CD4-positive, CD25-positive, alpha-beta regulatory T cell (primary cell): ENCODE measurements around the gene C16orf87. TPM values are rescaled to one million over a fixed set of nuclear protein-coding genes. Genes with fewer than 3 reads are reported as not detected.

Experiments
- ATAC-seq, 2 donors: fragments of 150-1000 bp; cut with Tn5 transposase; one replicate each; pipeline ENCODE4 v1.10.0; 2021; ENCODE audit warnings: low read depth in 2 of 2, moderate number of reproducible peaks in 2 of 2, moderate library complexity in 1 of 2
- DNase-seq, 3 donors: peaks; one replicate each; pipeline versions ENCODE4 v3.0.0 to v3.0.0-alpha.2; 2012 to 2022; ENCODE audit warnings: mixed read lengths in 1 of 3
- H3K27ac ChIP-seq: one replicate; pipeline ENCODE4 v1.7.0; 2013; ENCODE audit warnings: mild to moderate bottlenecking, low read length; ENCODE audit not compliant: insufficient read depth, poor library complexity, severe bottlenecking
- H3K27me3 ChIP-seq: one replicate; pipeline ENCODE4 v1.7.0; 2013; ENCODE audit warnings: low read length; ENCODE audit not compliant: control insufficient read depth, insufficient read depth
- H3K36me3 ChIP-seq: one replicate; pipeline ENCODE4 v1.7.0; 2013; ENCODE audit warnings: mild to moderate bottlenecking, low read length, moderate library complexity; ENCODE audit not compliant: control insufficient read depth, insufficient read depth
- H3K4me1 ChIP-seq: 2 replicates; pipeline ENCODE4 v1.7.0; 2013; ENCODE audit warnings: mild to moderate bottlenecking, low read length; ENCODE audit not compliant: insufficient read depth, control insufficient read depth, poor library complexity, severe bottlenecking
- H3K4me3 ChIP-seq: one replicate; pipeline ENCODE4 v1.7.0; 2013; ENCODE audit warnings: low read depth, mild to moderate bottlenecking, low read length, moderate library complexity
- H3K9me3 ChIP-seq, 2 experiments: 1 replicate in 1 of 2; 2 replicates in 1 of 2; pipeline ENCODE4 v1.7.0; 2013; ENCODE audit warnings: low read length in 2 of 2, mild to moderate bottlenecking in 1 of 2, moderate library complexity in 1 of 2; ENCODE audit not compliant: control insufficient read depth in 2 of 2
- H3K27ac Mint-ChIP-seq, 3 donors: one replicate each; pipeline ENCODE4 v1.8.0; 2020 to 2022; ENCODE audit warnings: mild to moderate bottlenecking in 3 of 3, mixed read lengths in 3 of 3, moderate library complexity in 2 of 3
- H3K27me3 Mint-ChIP-seq: one replicate; pipeline ENCODE4 v1.8.0; 2022; ENCODE audit warnings: mild to moderate bottlenecking, mixed read lengths
- H3K36me3 Mint-ChIP-seq: one replicate; pipeline ENCODE4 v1.8.0; 2020; ENCODE audit warnings: mixed read lengths
- H3K4me1 Mint-ChIP-seq, 4 donors: one replicate each; pipeline ENCODE4 v1.8.0; 2020 to 2022; ENCODE audit warnings: mixed read lengths in 4 of 4, mild to moderate bottlenecking in 1 of 4
- H3K4me3 Mint-ChIP-seq, 4 donors: one replicate each; pipeline ENCODE4 v1.8.0; 2020 to 2022; ENCODE audit warnings: mild to moderate bottlenecking in 4 of 4, mixed read lengths in 4 of 4, moderate library complexity in 3 of 4
- H3K9me3 Mint-ChIP-seq, 7 donors: one replicate each; pipeline ENCODE4 v1.8.0; 2020 to 2022; ENCODE audit warnings: mixed read lengths in 7 of 7, mild to moderate bottlenecking in 3 of 7, moderate library complexity in 2 of 7
- polyA plus RNA-seq, 4 donors: library from polyadenylated mRNA; unstranded; fragments of 300-500 nt; fragmentation: Illumina TruSeq; gene quantifications; one replicate each; pipeline ENCODE4 v1.2.3, GENCODE V29; 2021
- total RNA-seq: library from RNA; stranded (reverse); gene quantifications from one replicate; pipeline ENCODE4 v1.2.3, GENCODE V29; 2022

Gene C16orf87
- total and polyA plus RNA-seq, 5 donors from 2014 or later, result 13.1 to 24.6 (median 16.5) TPM

- Histone ChIP-seq H3K4me3 (no peak overlapping the region), H3K9me3 (no peaks in the 10 kb centered on the region), H3K4me1 (no peaks in the 10 kb centered on the region), H3K27ac (no peak overlapping the region), H3K27me3 (no peaks in the 10 kb centered on the region), H3K36me3 (no peaks in the 10 kb centered on the region)
- no peaks in the 10 kb centered on the region for H3K4me1 Mint-ChIP-seq
- H3K4me3 Mint-ChIP-seq, result no peak overlapping the region
- H3K27ac Mint-ChIP-seq, result no peak overlapping the region
- DNase-seq (no peak), ATAC-seq (no peak)
- H3K9me3 Mint-ChIP-seq, result no peaks in the 10 kb centered on the region
- no peaks in the 10 kb centered on the region for H3K36me3 Mint-ChIP-seq
- peaks cover 31% of the 10 kb centered on the region for H3K27me3 Mint-ChIP-seq
Measured at GRCh38 chr16:46852130-46852529, 21.1 kb upstream of the C16orf87 start.

DNA sequence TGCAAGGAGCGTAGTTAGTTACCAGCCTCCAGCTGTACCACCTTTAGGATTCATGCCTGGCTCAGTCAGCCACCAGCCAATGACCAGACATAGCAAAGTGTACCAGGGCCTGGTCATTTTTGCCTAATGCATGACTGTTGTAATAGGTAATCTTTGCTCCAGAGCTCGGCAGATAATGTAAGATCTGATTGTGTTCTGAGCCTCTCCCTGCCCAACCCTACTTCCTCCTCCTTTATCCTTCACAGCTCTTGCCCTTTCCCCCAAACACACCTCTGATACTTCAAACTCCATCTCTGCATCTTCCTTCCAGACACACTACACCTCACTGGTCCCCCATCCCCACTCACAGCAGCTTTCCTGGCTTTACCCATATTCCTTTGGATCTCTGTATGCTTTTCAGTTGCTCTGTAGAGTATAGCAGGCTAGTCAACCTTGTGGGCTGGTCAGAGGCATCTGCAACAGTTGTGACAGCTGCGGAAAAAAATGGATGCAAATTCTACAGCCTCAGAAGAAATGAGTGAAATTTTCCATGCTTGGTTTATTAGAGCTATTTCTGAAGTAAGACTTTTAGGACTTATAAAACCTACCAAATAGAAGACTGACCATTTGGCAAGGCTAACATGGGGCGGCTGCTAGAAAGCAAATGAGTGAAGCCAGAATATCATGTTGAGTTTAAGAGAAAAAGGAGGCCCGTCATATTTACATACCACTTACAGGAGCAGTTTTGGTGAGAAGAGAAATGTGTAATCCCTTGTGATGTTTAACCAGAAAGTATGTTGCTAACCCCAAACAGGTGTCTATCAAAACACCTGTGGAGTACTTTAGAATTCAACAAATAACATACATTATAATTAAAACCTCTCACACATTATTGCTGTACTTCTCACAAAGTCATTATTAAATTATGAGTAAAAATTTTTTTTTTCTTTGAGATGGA, 19.9 kb upstream of the C16orf87 start:
- no peaks in the 10 kb centered on the region for H3K27me3 ChIP-seq
- no peak overlapping the region for H3K4me3 Mint-ChIP-seq
- H3K4me1 Mint-ChIP-seq, result no peaks in the 10 kb centered on the region
- H3K9me3 Mint-ChIP-seq, result no peaks in the 10 kb centered on the region
- H3K27ac ChIP-seq, result no peak overlapping the region
- no peak for ATAC-seq
- H3K36me3 Mint-ChIP-seq, result no peaks in the 10 kb centered on the region
- no peak for DNase-seq
- peak overlapping the region in 1 of 3 donors; percentile 84 for H3K27ac Mint-ChIP-seq
- no peaks in the 10 kb centered on the region for H3K36me3 ChIP-seq
- no peaks in the 10 kb centered on the region for H3K4me1 ChIP-seq
- H3K9me3 ChIP-seq, result no peaks in the 10 kb centered on the region
- H3K27me3 Mint-ChIP-seq, result peaks cover 28% of the 10 kb centered on the region
- H3K4me3 ChIP-seq, result no peak overlapping the region

DNA sequence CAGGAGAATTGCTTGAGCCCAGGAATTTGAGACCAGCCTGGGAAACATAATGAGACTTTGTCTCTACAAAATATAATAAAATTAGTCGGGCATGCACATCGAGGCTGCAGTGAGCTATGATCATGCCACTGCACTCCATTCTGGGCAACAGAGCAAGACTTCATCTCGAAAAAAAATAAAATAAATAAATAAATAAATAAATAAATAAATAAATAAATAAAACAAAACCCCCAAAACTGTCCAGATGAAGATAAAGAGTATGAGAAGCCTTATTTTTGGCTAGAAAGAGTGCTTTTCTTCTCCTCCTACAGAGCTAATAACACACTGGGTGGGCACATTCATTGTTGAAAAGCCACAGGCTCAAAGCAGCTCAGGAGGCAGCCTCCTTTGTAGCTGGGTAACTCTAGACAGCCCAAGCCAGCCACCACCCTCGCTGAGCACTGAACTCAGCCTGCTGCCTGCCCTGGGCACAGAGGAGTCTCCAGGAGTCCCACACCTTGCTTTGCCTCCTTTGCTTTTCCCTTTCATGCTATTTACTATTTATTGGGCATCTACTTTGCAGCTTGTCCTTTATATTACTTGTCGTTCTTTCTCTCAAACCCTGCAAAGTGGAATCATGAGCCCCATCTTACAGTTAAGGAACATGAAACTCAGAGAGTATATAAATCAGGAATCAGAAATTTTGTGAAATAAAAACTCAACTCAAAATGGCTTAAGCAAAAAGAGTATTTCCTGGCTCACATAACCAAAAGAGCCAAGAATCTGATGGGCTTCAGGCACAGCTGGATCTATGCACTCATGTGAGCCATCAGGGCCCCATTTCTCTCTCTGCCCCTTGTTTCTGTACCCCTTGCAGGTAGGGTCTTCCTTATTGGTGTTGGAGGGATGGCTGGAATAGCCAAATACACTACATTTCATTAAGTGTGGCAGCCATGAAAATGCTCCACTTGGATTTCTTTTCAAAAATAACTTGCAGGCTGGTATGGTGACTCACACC, 18.1 kb upstream of the C16orf87 start:
- no peaks in the 10 kb centered on the region for H3K27me3 ChIP-seq
- no peak for DNase-seq
- no peak overlapping the region for H3K27ac ChIP-seq
- H3K4me1 ChIP-seq, result no peaks in the 10 kb centered on the region
- ATAC-seq, result no peak
- Mint-ChIP-seq H3K9me3 (no peaks in the 10 kb centered on the region), H3K4me1 (no peaks in the 10 kb centered on the region), H3K4me3 (no peak overlapping the region), H3K36me3 (no peaks in the 10 kb centered on the region), H3K27ac (no peak overlapping the region), H3K27me3 (peaks cover 29% of the 10 kb centered on the region)
- no peak overlapping the region for H3K4me3 ChIP-seq
- H3K36me3 ChIP-seq, result no peaks in the 10 kb centered on the region
- no peaks in the 10 kb centered on the region for H3K9me3 ChIP-seq

GRCh38 chr16:46845952-46846351, 15.0 kb upstream of the C16orf87 start:
- Mint-ChIP-seq H3K4me1 (no peaks in the 10 kb centered on the region), H3K36me3 (no peaks in the 10 kb centered on the region), H3K27me3 (peaks cover 24% of the 10 kb centered on the region), H3K9me3 (peaks cover 0 to 5% (median 0%) of the 10 kb centered on the region in 7 donors), H3K4me3 (no peak overlapping the region), H3K27ac (no peak overlapping the region)
- no peak for ATAC-seq
- H3K4me1 ChIP-seq, result no peaks in the 10 kb centered on the region
- H3K27ac ChIP-seq, result no peak overlapping the region
- no peaks in the 10 kb centered on the region for H3K9me3 ChIP-seq
- H3K36me3 ChIP-seq, result no peaks in the 10 kb centered on the region
- no peaks in the 10 kb centered on the region for H3K27me3 ChIP-seq
- H3K4me3 ChIP-seq, result no peak overlapping the region
- no peak for DNase-seq

DNA sequence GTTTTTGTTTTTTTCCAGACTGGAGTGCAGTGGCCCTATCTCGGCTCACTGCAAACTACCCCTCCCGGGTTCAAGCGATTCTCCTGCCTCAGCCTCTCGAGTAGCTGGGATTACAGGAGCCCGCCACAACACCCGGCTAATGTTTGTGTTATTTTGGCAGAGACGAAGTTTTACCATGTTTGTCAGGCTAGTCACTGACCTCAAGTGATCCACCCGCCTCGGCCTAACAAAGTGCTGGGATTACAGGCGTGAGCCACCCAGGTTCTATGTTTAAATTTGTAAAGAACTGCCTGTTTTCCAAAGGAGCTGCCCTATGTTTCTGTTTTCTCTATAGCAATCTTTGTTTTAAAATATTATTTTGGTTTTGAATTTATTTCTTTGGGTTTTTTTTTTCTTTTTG, 13.8 kb upstream of the C16orf87 start:
- Histone ChIP-seq H3K4me1 (no peaks in the 10 kb centered on the region), H3K36me3 (no peaks in the 10 kb centered on the region), H3K4me3 (no peak overlapping the region), H3K27ac (no peak overlapping the region), H3K9me3 (no peaks in the 10 kb centered on the region), H3K27me3 (no peaks in the 10 kb centered on the region)
- DNase-seq, result no peak
- Mint-ChIP-seq H3K4me3 (peak overlapping the region in 1 of 4 donors; percentile 21), H3K4me1 (no peaks in the 10 kb centered on the region), H3K27ac (no peak overlapping the region), H3K27me3 (peaks cover 28% of the 10 kb centered on the region), H3K36me3 (no peaks in the 10 kb centered on the region), H3K9me3 (peaks cover 0 to 5% (median 0%) of the 10 kb centered on the region in 7 donors)
- no peak for ATAC-seq

DNA sequence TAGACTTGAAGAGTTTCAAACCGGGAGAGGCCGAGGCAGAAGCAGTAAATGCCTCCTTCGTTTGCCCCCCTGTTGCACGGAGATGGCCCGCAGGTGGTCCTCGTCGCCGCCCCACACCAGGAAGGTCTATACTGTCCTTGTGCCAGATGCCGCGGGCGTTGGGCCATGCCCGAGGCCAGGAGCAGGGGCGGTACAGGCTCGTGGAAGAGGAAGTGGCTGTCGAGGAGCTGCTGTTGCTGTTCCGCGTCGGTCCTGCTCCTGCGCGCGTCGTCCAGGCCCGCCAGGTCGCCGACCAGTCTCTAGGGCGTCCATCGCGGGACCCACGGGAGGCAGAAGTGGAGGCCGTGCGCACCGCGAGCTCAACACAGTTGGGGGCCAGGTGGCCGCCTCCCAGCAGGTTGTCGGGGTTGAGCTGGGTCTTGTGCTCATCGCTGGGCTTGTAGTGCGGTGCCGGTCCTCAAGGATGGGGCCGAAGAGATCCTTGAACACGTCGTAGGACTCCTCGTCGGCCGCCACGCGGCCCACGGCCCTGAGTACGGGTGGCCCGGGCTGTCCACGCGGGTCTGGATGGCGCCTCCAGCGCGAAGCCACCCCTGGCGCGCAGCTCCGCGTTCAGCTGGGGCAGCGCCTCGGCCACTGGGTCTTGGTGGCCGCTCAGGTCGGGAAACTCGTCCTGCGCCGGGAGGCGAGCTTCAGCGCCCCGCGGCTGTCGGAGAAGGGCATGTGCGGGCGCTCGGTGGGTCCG, 13.1 kb upstream of the C16orf87 start:
- Histone ChIP-seq H3K36me3 (no peaks in the 10 kb centered on the region), H3K27me3 (no peaks in the 10 kb centered on the region), H3K9me3 (no peaks in the 10 kb centered on the region), H3K27ac (no peak overlapping the region), H3K4me3 (no peak overlapping the region), H3K4me1 (no peaks in the 10 kb centered on the region)
- Mint-ChIP-seq H3K9me3 (peaks cover 0 to 5% (median 0%) of the 10 kb centered on the region in 7 donors), H3K4me3 (no peak overlapping the region), H3K27ac (no peak overlapping the region), H3K27me3 (peaks cover 24% of the 10 kb centered on the region), H3K4me1 (no peaks in the 10 kb centered on the region), H3K36me3 (no peaks in the 10 kb centered on the region)
- ATAC-seq (no peak), DNase-seq (no peak)

- Histone ChIP-seq H3K27me3 (no peaks in the 10 kb centered on the region), H3K9me3 (no peaks in the 10 kb centered on the region), H3K27ac (no peak overlapping the region), H3K36me3 (no peaks in the 10 kb centered on the region), H3K4me3 (no peak overlapping the region), H3K4me1 (no peaks in the 10 kb centered on the region)
- ATAC-seq (no peak), DNase-seq (no peak)
- no peaks in the 10 kb centered on the region for H3K4me1 Mint-ChIP-seq
- H3K36me3 Mint-ChIP-seq, result no peaks in the 10 kb centered on the region
- H3K27me3 Mint-ChIP-seq, result peaks cover 18% of the 10 kb centered on the region
- no peak overlapping the region for H3K27ac Mint-ChIP-seq
- peaks cover 0 to 5% (median 0%) of the 10 kb centered on the region in 7 donors for H3K9me3 Mint-ChIP-seq
- no peak overlapping the region for H3K4me3 Mint-ChIP-seq
Measured at GRCh38 chr16:46842192-46842895, 11.4 kb upstream of the C16orf87 start.
